Heart right ventricle (tissue), 16 donors: ENCODE measurements around the gene MDM1. TPM values are rescaled to one million over a fixed set of nuclear protein-coding genes. Genes with fewer than 3 reads are reported as not detected.
A peak's percentile ranks its signal among the peaks of the same experiment; 100 is the strongest.

Experiments used
- ATAC-seq, 8 donors: fragments of 200-7000 bp; cut with Tn5 transposase; one replicate each; pipeline ENCODE4 v1.9.1; 2020; ENCODE audit warnings: mild to moderate bottlenecking in 8 of 8, moderate library complexity in 8 of 8, moderate number of reproducible peaks in 1 of 8
- DNase-seq, 2 donors: peaks; one replicate each; pipeline ENCODE4 v3.0.0-alpha.2; 2020
- H3K27ac ChIP-seq, 10 donors: fragments of 200-600 bp; sonication (generic) in 2 of 10; one replicate each; pipeline versions ENCODE4 v1.5.0 to v1.8.0; 2020 to 2022; ENCODE audit warnings: mild to moderate bottlenecking in 3 of 10
- H3K27me3 ChIP-seq, 7 donors: fragments of 200-600 bp; one replicate each; pipeline ENCODE4 v1.8.0; 2021 to 2022; ENCODE audit warnings: mild to moderate bottlenecking in 2 of 7
- H3K36me3 ChIP-seq, 9 donors: fragments of 200-600 bp; sonication (generic) in 1 of 9; one replicate each; pipeline versions ENCODE4 v1.5.0 to v1.8.0; 2020 to 2022; ENCODE audit warnings: mild to moderate bottlenecking in 2 of 9
- H3K4me1 ChIP-seq, 9 donors: fragments of 200-600 bp; sonication (generic) in 1 of 9; one replicate each; pipeline versions ENCODE4 v1.5.0 to v1.8.0; 2020 to 2022; ENCODE audit warnings: mild to moderate bottlenecking in 4 of 9
- H3K4me3 ChIP-seq, 10 donors: fragments of 200-600 bp; sonication (generic) in 2 of 10; one replicate each; pipeline versions ENCODE4 v1.5.0 to v1.8.0; 2020 to 2022; ENCODE audit warnings: mild to moderate bottlenecking in 7 of 10, moderate library complexity in 2 of 10
- H3K9me3 ChIP-seq, 11 donors: fragments of 200-600 bp in 10 of 11; sonication (generic) in 2 of 11; one replicate each; pipeline versions ENCODE4 v1.5.0 to v1.8.0; 2013 to 2022; ENCODE audit warnings: mild to moderate bottlenecking in 2 of 11, control low read depth in 1 of 11, moderate library complexity in 1 of 11
- CTCF ChIP-seq, 9 donors: fragments of 200-600 bp; sonication (generic) in 2 of 9; IDR thresholded peaks; one replicate each; pipeline versions ENCODE4 v1.5.0 to v1.8.0; 2021 to 2022; ENCODE audit warnings: antibody characterized with exemption in 9 of 9, mild to moderate bottlenecking in 5 of 9, moderate library complexity in 1 of 9
- WGBS, 2 donors: extraction: QIAGEN DNeasy Blood & Tissue Kit; methylation state at CpG; one replicate each; pipeline ENCODE4 v1.1.7; 2013; ENCODE audit warnings: inconsistent platforms in 1 of 2; 5-methylcytosine and 5-hydroxymethylcytosine counted together
- intact Hi-C, 10 donors: fragments of 100-400 bp; cut with DNase I; formaldehyde crosslinking; loops; one replicate each; pipeline versions ENCODE4 v1.11.1 to v1.14.2; 2022
- polyA plus RNA-seq, 2 donors: library from polyadenylated mRNA; stranded (reverse); fragments of 200-250 nt; gene quantifications; one replicate each; pipeline ENCODE4 v1.2.3, GENCODE V29; 2013
- total RNA-seq, 10 donors: library from RNA; stranded (reverse); fragmentation: NEBNext Ultra II Directional in 3 of 10; extraction: Animal tissue kit (Norgen Biotek cat#: 25700) in 3 of 10; gene quantifications; one replicate each; pipeline versions ENCODE4 v1.2.1 to v1.2.4, GENCODE V29; 2021 to 2023
- donor health status: Arrhythmogenic right ventricular cardiomyopathy.
- donor health status: ischemic (EF 13 %, LVEDD 7.1; RV severe dilation, severe dysfunction).
- donor health status: healthy with polysubstance abuse.
- donor health status: DM: no; HTN: yes; CAD: no.
- donor health status: DM: no; HTN: no; CAD: no.
- donor health status: ischemic (EF 25% LVEDD 6.9; RV normal size, moderate dysfunction).
- donor health status: ischemic (EF 25% LVEDD 5.7; RV mildly dilated, moderate dysfunction).
- donor health status: healthy.
- donor health status: DM: yes; HTN: yes; CAD: no.
- donor health status: Ischemic cardiomyopathy.
- donor health status: ischemic (EF 35%, LVEDD 5.7; RV mildly dilated, moderate dysfunction).
- donor health status: nonischemic (EF 11% LVEDD 7.7; RV severe dilation, severe dysfunction).
- donor health status: DM: yes; HTN: yes; CAD: no.
- donor health status: PGD.
- donor health status: ischemic (EF 29% LVEDD 5.4; RV normal size, mild dysfunction).
- donor health status: nonischemic (EF 23%, LVEDD 6.1; RV moderate dilation, normal function).

The MDM1 gene
- total and polyA plus RNA-seq, 12 donors, result 3.3 to 11.8 (median 6.2) TPM

GRCh38 chr12:68335462-68335861, 3.3 kb upstream of the MDM1 start:
- H3K36me3 ChIP-seq, result no peaks in the 10 kb centered on the region
- 85 to 87% methylated on average over 3 of the region's 3 CpGs for WGBS, 2 donors
- no peak for TF ChIP-seq CTCF (IDR thresholded peaks at IDR 0.05)
- no peak overlapping the region for H3K27ac ChIP-seq
- no peaks in the 10 kb centered on the region for H3K9me3 ChIP-seq
- H3K27me3 ChIP-seq, result no peaks in the 10 kb centered on the region
- ATAC-seq (no peak), DNase-seq (no peak)
- H3K4me3 ChIP-seq, result no peak overlapping the region
- intact Hi-C loops, result loop anchor here in 2 of 10 donors (10.0 kb wide), 2 partner anchors 349 to 469 kb away; partner anchors contain the start of genes MDM2 (in 1 of the 2) and NUP107 (in 1 of the 2)
- peaks cover 0 to 22% (median 12%) of the 10 kb centered on the region in 9 donors for H3K4me1 ChIP-seq

- Histone ChIP-seq H3K9me3 (no peaks in the 10 kb centered on the region), H3K27ac (no peak overlapping the region), H3K36me3 (peaks cover 0 to 11% (median 0%) of the 10 kb centered on the region in 9 donors), H3K4me1 (peaks cover 0 to 22% (median 12%) of the 10 kb centered on the region in 9 donors), H3K4me3 (no peak overlapping the region), H3K27me3 (no peaks in the 10 kb centered on the region)
- 48 to 54% methylated on average over 4 of the region's 4 CpGs for WGBS, 2 donors
- no peak for ATAC-seq
- TF ChIP-seq CTCF (IDR thresholded peaks at IDR 0.05), result peak in 4 of 9 donors; percentile 24 to 40 (median 32)
- intact Hi-C loops, result loop anchor here in 3 of 10 donors (5.0 to 10.0 kb wide), 3 partner anchors 351 to 471 kb away; partner anchors contain the start of genes NUP107 (in 2 of the 3) and MDM2 (in 1 of the 3)
- DNase-seq, result no peak
Observed at GRCh38 chr12:68334132-68334531, 2.0 kb upstream of the MDM1 start.

GRCh38 chr12:68332728-68333630, 817 bp upstream of the MDM1 start:
- Histone ChIP-seq H3K27me3 (no peaks in the 10 kb centered on the region), H3K9me3 (no peaks in the 10 kb centered on the region), H3K4me3 (peak overlapping the region; percentile 20 to 88 (median 76)), H3K27ac (peak overlapping the region in 9 of 10 donors; percentile 57 to 82 (median 69)), H3K36me3 (peaks cover 0 to 22% (median 0%) of the 10 kb centered on the region in 9 donors), H3K4me1 (peaks cover 0 to 22% (median 14%) of the 10 kb centered on the region in 9 donors)
- TF ChIP-seq CTCF (IDR thresholded peaks at IDR 0.05), result no peak
- intact Hi-C loops, result loop anchor here in 3 of 10 donors (1.0 to 10.0 kb wide), 4 partner anchors 277 to 472 kb away; partner anchors contain the start of genes NUP107 (in 2 of the 3), MDM2 (in 1 of the 3) and RAP1B (in 1 of the 3)
- 48 to 51% methylated on average over 18 of the region's 18 CpGs for WGBS, 2 donors
- ATAC-seq, result no peak
- no peak for DNase-seq

- ATAC-seq, result no peak
- Histone ChIP-seq H3K4me1 (peaks cover 0 to 22% (median 14%) of the 10 kb centered on the region in 9 donors), H3K27ac (peak overlapping the region in 5 of 10 donors; percentile 54 to 82 (median 79)), H3K27me3 (no peaks in the 10 kb centered on the region), H3K9me3 (no peaks in the 10 kb centered on the region), H3K36me3 (peaks cover 0 to 37% (median 0%) of the 10 kb centered on the region in 9 donors), H3K4me3 (peak overlapping the region; percentile 69 to 88 (median 76))
- TF ChIP-seq CTCF (IDR thresholded peaks at IDR 0.05), result no peak
- intact Hi-C loops, result loop anchor here in 3 of 10 donors (5.0 to 10.0 kb wide), 3 partner anchors 353 to 473 kb away; partner anchors contain the start of genes NUP107 (in 2 of the 3) and MDM2 (in 1 of the 3)
- no peak for DNase-seq
- WGBS, 2 donors, result 28 to 31% methylated on average over 9 of the region's 9 CpGs
Observed at GRCh38 chr12:68331500-68331868, 678 bp downstream of the MDM1 start.
